NK-92 treated with Interleukin-12 subunit alpha and Interleukin-12 subunit beta, amount 100 ng/mL, for 24 hours (cell line): Measurements from ENCODE around the gene PGC.
"Not testable (repeated sequence)": the region's sequence is repeated elsewhere in the genome, so short reads cannot be mapped to it uniquely, and the experiment has no call there.

ENCODE experiments used
- DNase-seq: peaks from one replicate; lab custom pipeline; 2025; lab: John Stamatoyannopoulos, UW

PGC gene

GRCh38 chr6:41775293-41775882, 28.2 kb upstream of the PGC start:
- no peak for DNase-seq

- no peak for DNase-seq
Measured at GRCh38 chr6:41774841-41775240, 27.6 kb upstream of the PGC start.

- no peak for DNase-seq
Measured at GRCh38 chr6:41771058-41771983, 24.1 kb upstream of the PGC start.

- no peak for DNase-seq
Measured at GRCh38 chr6:41770381-41771057, 23.3 kb upstream of the PGC start.

- no peak for DNase-seq
Measured at GRCh38 chr6:41769376-41769775, 22.2 kb upstream of the PGC start.

- no peak for DNase-seq
Measured at GRCh38 chr6:41768545-41769308, 21.5 kb upstream of the PGC start.

GRCh38 chr6:41767112-41767833, 20.1 kb upstream of the PGC start:
- DNase-seq: no peak

- not testable (repeated sequence) for DNase-seq
Measured at GRCh38 chr6:41766043-41766664, 19.0 kb upstream of the PGC start.

- DNase-seq: no peak
Measured at GRCh38 chr6:41763470-41763869, 16.3 kb upstream of the PGC start.

- DNase-seq: no peak
Measured at GRCh38 chr6:41759905-41760579, 12.8 kb upstream of the PGC start.

- no peak for DNase-seq
Measured at GRCh38 chr6:41759106-41759904, 12.1 kb upstream of the PGC start.

GRCh38 chr6:41758641-41759035, 11.4 kb upstream of the PGC start:
- DNase-seq: no peak

GRCh38 chr6:41757931-41758640, 10.9 kb upstream of the PGC start:
- DNase-seq: no peak

GRCh38 chr6:41757271-41757670, 10.1 kb upstream of the PGC start:
- no peak for DNase-seq

- no peak for DNase-seq
Measured at GRCh38 chr6:41756354-41756753, 9.2 kb upstream of the PGC start.

GRCh38 chr6:41755895-41756294, 8.7 kb upstream of the PGC start:
- DNase-seq: no peak

GRCh38 chr6:41750374-41750773, 3.2 kb upstream of the PGC start:
- DNase-seq: no peak

GRCh38 chr6:41748542-41748941, 1.3 kb upstream of the PGC start:
- no peak for DNase-seq

GRCh38 chr6:41748102-41748477, 893 bp upstream of the PGC start:
- DNase-seq: no peak
